SKM-1 treated with dmso at 0.1 percent for 144 hours (cell line): Measurements from ENCODE around the gene DTX1.

ENCODE experiments used
- DNase-seq: peaks from one replicate; lab custom pipeline; 2025; ENCODE audit not compliant: unreplicated experiment; lab: John Stamatoyannopoulos, UW

Gene DTX1

GRCh38 chr12:113055594-113056380 lies 743 bp upstream of the DTX1 start:
- no peak for DNase-seq

- DNase-seq, result no peak
Observed at GRCh38 chr12:113056381-113056630, 224 bp upstream of the DTX1 start.

- DNase-seq, result no peak
Observed at GRCh38 chr12:113057565-113058485, 1.3 kb downstream of the DTX1 start.

- no peak for DNase-seq
Observed at GRCh38 chr12:113058553-113058952, 2.0 kb downstream of the DTX1 start.

GRCh38 chr12:113059071-113059595 lies 2.6 kb downstream of the DTX1 start:
- DNase-seq, result no peak

- DNase-seq, result no peak
Observed at GRCh38 chr12:113060336-113060960, 3.9 kb downstream of the DTX1 start.

- no peak for DNase-seq
Observed at GRCh38 chr12:113061061-113061694, 4.6 kb downstream of the DTX1 start.

- no peak for DNase-seq
Observed at GRCh38 chr12:113062502-113063395, 6.2 kb downstream of the DTX1 start.

- DNase-seq, result no peak
Observed at GRCh38 chr12:113063396-113064350, 7.1 kb downstream of the DTX1 start.

GRCh38 chr12:113064395-113065125 lies 8.0 kb downstream of the DTX1 start:
- no peak for DNase-seq

- DNase-seq, result no peak
Observed at GRCh38 chr12:113065126-113066007, 8.8 kb downstream of the DTX1 start.

GRCh38 chr12:113066813-113067400 lies 10.4 kb downstream of the DTX1 start:
- DNase-seq, result no peak

- no peak for DNase-seq
Observed at GRCh38 chr12:113067987-113068935, 11.7 kb downstream of the DTX1 start.

- DNase-seq, result no peak
Observed at GRCh38 chr12:113069149-113069548, 12.6 kb downstream of the DTX1 start.

- no peak for DNase-seq
Observed at GRCh38 chr12:113069751-113070116, 13.2 kb downstream of the DTX1 start.
